GF-D8 (cell line): ENCODE results near the gene PRH2.

ENCODE experiments used
- DNase-seq: peaks from one replicate; lab custom pipeline; 2025; lab: John Stamatoyannopoulos, UW

The PRH2 gene

GRCh38 chr12:10928746-10929286 is at the start of gene PRH2:
TSS of gene PRH2 (plus strand) at chr12:10929236. CDS start at chr12:10929274, 38 bp downstream.
- no peak for DNase-seq

- no peak for DNase-seq
Observed at GRCh38 chr12:10884086-10884725, 44.8 kb upstream of the PRH2 start, which contains the start of gene PRH1. TSS of gene PRH1 (minus strand) at chr12:10884255. CDS start at chr12:10884217, 38 bp downstream.

DNA sequence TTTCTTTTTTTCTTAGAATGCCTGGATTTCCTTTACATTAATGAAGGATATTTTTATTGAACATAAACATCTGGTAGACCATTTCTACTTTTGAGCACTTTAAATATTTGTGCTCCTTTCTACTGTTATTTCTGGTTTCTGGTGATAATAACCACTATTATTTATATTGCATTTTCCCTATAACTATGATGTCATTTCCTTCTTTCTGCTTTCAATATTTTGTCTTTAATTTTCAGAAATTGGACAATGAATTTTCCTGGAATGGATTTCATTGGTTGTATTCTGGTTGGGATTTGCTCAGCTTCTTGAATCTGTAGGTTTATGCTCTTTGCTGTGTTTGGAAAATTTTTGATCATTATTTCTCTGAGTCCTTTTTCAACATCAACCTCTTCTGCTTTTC is 39.8 kb upstream of the PRH2 start:
- DNase-seq = no peak

GRCh38 chr12:10891937-10892336 is 37.1 kb upstream of the PRH2 start:
- no peak for DNase-seq

GRCh38 chr12:10896854-10897253 is 32.2 kb upstream of the PRH2 start:
- DNase-seq = no peak

DNA sequence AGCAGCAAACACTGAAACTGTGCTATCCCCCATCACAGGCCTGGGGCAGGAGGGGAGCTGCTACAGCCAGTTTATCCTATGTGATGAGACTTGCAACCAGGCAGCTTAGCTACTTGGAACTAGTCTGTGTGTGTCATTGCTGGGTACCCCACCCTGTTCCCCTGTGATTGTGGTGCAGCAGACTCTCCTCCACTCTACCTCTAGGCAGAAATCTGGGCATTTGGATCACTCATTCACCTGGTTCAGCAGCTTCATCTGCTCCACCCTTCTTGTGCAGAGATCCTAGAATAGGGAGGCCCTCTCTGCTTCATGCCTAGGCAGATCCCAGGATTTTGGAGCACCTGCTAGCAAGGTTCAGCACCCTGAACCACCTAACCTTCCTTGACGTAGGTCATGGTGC is 28.5 kb upstream of the PRH2 start:
- no peak for DNase-seq

DNA sequence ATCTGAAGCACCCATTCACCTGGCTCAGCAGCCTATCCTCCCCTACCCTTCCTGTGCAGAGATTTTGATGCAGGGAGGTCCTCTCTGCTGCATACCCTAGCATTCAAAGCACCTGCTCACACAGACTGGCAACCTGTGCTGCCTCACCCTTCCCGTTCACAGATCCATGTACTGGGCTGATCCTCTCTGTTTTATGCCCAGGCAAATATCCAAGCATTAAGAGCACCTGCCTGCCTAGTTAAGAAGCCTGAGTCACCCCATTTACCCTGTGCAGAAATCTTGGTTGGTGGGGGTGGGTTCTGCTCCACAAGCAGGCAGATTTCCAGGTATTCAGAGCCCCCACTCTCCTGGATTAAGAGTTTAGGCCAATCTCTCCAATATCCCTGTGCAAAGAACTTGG is 28.1 kb upstream of the PRH2 start:
- DNase-seq = no peak

GRCh38 chr12:10901427-10901826 is 27.6 kb upstream of the PRH2 start:
- no peak for DNase-seq

DNA sequence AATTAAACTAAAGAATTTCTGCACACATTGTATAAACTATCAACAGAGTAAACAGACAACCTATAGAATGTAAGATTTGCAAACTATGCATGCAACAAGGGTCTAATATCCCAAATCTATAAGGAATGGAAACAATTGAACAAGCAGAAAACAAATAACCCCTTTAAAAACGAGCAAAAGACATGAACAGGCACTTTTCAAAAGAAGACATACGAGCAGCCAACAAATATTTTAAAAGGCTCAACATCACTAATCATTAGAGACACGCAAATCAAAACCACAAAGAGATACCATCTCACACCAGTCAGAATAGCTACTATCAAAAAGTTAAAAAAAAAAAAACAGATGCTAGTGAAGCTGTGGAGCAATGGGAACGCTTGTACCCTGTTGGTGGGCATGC is 24.4 kb upstream of the PRH2 start:
- no peak for DNase-seq

DNA sequence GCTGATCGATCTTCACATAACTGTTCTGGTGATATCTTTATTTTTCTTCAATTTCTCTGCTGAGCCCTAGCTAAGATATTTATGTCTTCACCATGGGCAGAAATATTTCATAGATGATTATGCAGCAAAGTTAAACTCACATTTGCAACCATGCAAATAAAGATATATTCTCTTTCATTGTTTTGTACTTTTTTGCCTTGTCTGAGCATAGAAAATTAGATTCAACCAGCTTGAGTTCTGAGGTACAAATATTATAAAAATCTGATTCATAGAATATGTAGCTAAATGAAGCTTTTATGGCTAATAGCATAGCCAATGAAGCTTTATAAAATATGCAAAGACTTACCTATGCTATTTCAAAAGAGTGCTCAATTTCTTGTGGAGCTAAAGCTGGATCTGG is 19.6 kb upstream of the PRH2 start, which contains the start of gene TAS2R13:
TAS2R13 (minus strand) TSS at position 101 of the 400 bp plus-strand sequence. CDS start 264 bp downstream, outside the sequence.
- DNase-seq = no peak

DNA sequence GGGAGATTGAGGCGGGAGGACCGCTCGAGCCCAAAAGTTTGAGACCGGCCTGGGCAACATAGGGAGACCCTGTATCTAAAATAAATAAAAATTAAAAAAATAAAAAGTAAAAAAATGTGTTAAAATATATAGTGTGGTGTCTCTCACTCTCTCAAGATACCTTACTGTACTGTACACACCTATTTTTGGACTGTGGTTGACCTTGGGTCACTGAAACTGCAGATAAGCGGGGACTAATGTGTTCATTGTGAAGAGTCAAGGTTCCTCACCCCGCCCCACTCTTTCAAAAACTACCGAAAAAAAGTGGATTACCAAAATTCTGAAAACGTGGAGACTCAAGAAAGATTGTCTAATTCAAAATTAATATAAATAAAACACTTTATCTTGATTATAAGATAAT is 18.7 kb upstream of the PRH2 start:
- no peak for DNase-seq

DNA sequence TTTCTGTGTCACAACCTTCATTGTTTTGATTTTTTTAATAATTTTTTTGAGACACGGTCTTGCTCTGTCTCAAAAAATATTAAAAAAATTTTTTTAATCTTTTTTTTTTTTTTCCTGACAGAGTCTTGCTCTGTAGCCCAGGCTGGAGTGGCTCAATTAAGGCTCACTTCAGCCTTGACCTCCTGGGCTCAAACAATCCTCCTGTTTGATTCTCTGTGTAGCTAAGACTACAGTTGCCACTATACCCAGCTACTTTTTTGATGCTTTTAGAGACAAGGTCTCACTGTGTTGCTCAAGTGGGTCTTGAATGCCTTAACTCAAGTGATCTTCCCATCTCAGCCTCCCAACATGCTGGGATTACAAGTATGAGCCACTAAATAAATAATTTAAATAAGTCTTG is 9.2 kb upstream of the PRH2 start:
- DNase-seq = no peak

GRCh38 chr12:10926269-10926668 is 2.8 kb upstream of the PRH2 start:
- no peak for DNase-seq

GRCh38 chr12:10936506-10936905 is 7.5 kb downstream of the PRH2 start:
- no peak for DNase-seq

- DNase-seq = no peak
Observed at GRCh38 chr12:10939163-10939562, 10.1 kb downstream of the PRH2 start, which contains the start of gene TAS2R14. TSS of gene TAS2R14 (minus strand) at chr12:10939263. CDS start at chr12:10939207, 56 bp downstream.

DNA sequence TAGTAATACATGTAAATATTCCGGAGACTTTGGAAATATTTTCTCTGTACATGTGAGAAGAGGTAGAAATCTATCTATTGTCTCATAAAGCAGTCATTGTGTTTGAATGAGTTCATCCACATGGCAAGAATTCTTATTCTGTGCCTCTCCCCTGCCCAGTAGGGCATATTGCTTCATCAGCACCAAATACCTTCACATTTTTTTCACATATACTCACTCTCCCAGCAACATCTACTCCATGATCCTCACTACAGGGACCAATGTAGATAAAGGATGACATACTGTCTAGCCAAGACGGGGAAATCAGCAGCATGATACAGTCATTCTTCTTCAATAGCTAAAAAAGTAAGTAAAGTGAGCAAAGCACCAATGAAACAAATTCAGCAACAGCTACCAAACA is 11.4 kb downstream of the PRH2 start:
- DNase-seq = no peak

DNA sequence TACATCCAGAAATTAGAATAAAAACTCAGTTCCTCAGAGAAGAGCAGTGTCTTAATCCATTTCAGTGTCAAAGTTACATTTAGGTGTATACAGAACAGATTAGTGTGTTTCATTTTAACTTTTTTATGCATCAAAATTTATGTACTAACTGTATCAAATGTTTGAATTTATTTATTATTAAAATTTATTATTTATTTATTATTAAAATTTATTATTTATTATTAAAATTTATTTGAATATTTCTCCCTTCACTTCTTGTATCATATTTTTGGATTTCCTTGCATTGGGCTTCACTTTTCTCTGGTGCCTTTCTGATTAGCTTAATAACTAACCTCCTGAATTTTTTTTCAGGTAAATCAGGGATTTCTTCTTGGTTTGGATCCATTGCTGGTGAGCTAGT is 12.3 kb downstream of the PRH2 start:
- no peak for DNase-seq

- no peak for DNase-seq
Observed at GRCh38 chr12:10941916-10942607, 13.0 kb downstream of the PRH2 start.

DNA sequence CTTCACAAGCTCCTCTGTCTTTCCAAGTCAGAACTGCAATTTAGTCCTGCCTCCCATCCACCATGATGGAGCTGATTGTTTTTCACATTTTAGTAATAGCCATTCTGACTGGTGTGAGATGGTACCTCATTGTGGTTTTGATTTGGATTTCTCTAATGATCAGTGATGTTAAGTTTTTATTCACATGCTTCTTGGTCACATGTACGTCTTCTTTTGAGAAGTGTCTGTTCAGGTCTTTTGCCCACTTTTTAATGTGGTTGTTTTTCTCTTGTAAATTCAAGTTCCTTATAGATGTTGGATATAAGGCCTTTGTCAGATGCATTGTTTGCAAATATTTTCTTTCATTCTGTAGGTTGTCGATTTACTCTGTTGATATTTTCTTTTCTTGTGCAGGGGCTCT is 14.1 kb downstream of the PRH2 start:
- DNase-seq = no peak

DNA sequence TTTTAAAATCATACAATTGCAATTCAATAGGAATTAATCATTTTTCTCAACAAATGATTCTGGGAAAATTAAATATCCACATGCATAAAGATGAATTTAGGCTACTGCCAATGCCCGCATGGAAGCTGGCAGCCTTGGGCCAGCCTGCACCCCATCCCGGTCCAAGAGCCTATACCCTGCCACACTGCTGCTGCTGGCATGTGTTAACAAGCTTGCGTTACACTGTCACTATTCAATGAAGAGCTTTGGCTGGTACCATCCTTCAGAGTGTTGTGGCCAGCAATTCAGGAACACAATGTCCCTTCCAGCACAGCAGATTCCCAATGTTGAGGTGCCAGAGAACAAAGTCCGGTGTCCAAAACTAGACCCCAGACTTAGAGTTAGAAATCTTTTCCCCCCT is 23.6 kb downstream of the PRH2 start:
- DNase-seq = no peak

GRCh38 chr12:10956085-10956484 is 27.0 kb downstream of the PRH2 start:
- DNase-seq = no peak

DNA sequence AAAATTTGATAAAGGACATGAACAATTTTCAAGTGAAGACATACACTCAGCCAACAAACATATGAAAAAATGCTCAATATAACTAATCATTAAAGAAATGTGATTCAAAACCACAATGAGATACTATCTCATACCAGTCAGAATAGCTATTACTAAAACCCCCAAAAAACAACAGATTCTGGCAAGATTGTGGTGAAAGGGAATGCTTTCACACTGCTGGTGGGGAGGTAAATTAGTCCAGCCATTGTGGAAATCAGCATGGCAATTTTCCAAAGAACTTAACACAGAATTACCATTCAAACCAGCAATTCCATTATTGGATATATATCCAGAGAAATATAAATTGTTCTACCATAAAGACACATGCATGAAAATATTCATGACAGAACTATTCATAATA is 28.7 kb downstream of the PRH2 start:
- no peak for DNase-seq

DNA sequence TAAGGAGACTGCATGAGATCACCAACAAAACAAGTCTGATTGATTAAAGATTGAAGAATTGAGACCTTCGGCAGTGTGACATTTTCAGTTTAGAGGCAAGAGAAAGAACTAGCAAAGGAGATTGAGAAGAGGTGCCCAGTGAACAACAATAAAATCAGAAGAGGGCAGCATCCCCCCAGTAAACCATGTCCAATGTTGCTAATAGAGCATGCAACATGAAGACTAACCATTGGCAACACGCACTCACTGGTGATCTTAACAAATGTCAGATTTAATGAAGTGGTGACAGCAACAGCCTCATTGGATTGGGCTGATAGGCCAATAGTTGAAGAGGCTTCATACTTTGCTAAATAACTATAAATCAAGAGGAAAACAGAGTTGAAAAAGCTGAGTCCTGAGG is 30.8 kb downstream of the PRH2 start:
- no peak for DNase-seq
